ENCODE data around the gene JARID2. TPM values are rescaled to one million over a fixed set of nuclear protein-coding genes. Genes with fewer than 3 reads are reported as not detected.

The JARID2 gene
- polyA plus RNA-seq, 1 donor (not counting 4 experiments of a cell fraction or from before 2014, with no cell fraction given) = 11.0 TPM

- H3K4me1 ChIP-seq (ENCODE audit: control insufficient read depth, extremely low read depth, insufficient read depth, low read length) = peaks cover 9% of the 10 kb centered on the region
- peaks cover 3% of the 10 kb centered on the region for H3K9me1 ChIP-seq (ENCODE audit: control insufficient read depth, extremely low read depth, insufficient read depth, low read length)
- no peak overlapping the region for H3K4me3 ChIP-seq (ENCODE audit: control insufficient read depth in 2 of 3, extremely low read depth in 1 of 3, insufficient read depth in 2 of 3, low read depth in 1 of 3, low read length in 3 of 3)
- H3K79me2 ChIP-seq (ENCODE audit: control insufficient read depth, insufficient read depth, low read length) = peaks cover 89% of the 10 kb centered on the region
- no peak overlapping the region for H3K9ac ChIP-seq (ENCODE audit: control insufficient read depth, extremely low read depth, insufficient read depth, low read length)
- TF ChIP-seq, protein P1, sequence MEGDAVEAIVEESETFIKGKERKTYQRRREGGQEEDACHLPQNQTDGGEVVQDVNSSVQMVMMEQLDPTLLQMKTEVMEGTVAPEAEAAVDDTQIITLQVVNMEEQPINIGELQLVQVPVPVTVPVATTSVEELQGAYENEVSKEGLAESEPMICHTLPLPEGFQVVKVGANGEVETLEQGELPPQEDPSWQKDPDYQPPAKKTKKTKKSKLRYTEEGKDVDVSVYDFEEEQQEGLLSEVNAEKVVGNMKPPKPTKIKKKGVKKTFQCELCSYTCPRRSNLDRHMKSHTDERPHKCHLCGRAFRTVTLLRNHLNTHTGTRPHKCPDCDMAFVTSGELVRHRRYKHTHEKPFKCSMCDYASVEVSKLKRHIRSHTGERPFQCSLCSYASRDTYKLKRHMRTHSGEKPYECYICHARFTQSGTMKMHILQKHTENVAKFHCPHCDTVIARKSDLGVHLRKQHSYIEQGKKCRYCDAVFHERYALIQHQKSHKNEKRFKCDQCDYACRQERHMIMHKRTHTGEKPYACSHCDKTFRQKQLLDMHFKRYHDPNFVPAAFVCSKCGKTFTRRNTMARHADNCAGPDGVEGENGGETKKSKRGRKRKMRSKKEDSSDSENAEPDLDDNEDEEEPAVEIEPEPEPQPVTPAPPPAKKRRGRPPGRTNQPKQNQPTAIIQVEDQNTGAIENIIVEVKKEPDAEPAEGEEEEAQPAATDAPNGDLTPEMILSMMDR (optimal IDR thresholded peaks at IDR 0.05 in 1 of 3, IDR thresholded peaks at IDR 0.05 in 1 of 3, conservative IDR thresholded peaks at IDR 0.05 in 1 of 3; ENCODE audit: extremely low read depth in 1 of 3, insufficient read depth in 2 of 3, low read length in 3 of 3) = no peak
- no peak for TF ChIP-seq EZH2 (IDR thresholded peaks at IDR 0.05; ENCODE audit: low read length)
- DNase-seq (ENCODE audit: low read depth, low spot score) (no peak), FAIRE-seq (no peak)
- no peak overlapping the region for H2AFZ ChIP-seq (ENCODE audit: control insufficient read depth, low read length)
- peaks cover 5% of the 10 kb centered on the region for H4K20me1 ChIP-seq (ENCODE audit: control insufficient read depth, extremely low read depth, insufficient read depth, low read length)
- H3K36me3 ChIP-seq (ENCODE audit: control insufficient read depth in 2 of 2, extremely low read depth in 1 of 2, insufficient read depth in 2 of 2, low read length in 2 of 2) = peaks cover 0 to 3% of the 10 kb centered on the region in 2 experiments
- no peak overlapping the region for H3K27ac ChIP-seq (ENCODE audit: control insufficient read depth, insufficient read depth, low read length)
- H3K4me2 ChIP-seq (ENCODE audit: control insufficient read depth, extremely low read depth, insufficient read depth, low read depth, low read length) = no peak overlapping the region
- no peaks in the 10 kb centered on the region for H3K9me3 ChIP-seq (ENCODE audit: control insufficient read depth, low read depth, low read length)
- dilution Hi-C loops (cut with MboI; ENCODE audit: extremely low pct_ligation_motif_present, low sequenced_read_pairs) = no loop called here
- no peaks in the 10 kb centered on the region for H3K27me3 ChIP-seq (ENCODE audit: control insufficient read depth, extremely low read depth, insufficient read depth, low read length)
Measured at GRCh38 chr6:15392182-15392581, 146.3 kb downstream of the JARID2 start.

- Histone ChIP-seq H3K9me1 (ENCODE audit: control insufficient read depth, extremely low read depth, insufficient read depth, low read length) (peaks cover 3% of the 10 kb centered on the region), H3K9ac (ENCODE audit: control insufficient read depth, extremely low read depth, insufficient read depth, low read length) (no peak overlapping the region), H4K20me1 (ENCODE audit: control insufficient read depth, extremely low read depth, insufficient read depth, low read length) (peaks cover 7% of the 10 kb centered on the region), H2AFZ (ENCODE audit: control insufficient read depth, low read length) (no peak overlapping the region), H3K36me3 (ENCODE audit: control insufficient read depth in 2 of 2, extremely low read depth in 1 of 2, insufficient read depth in 2 of 2, low read length in 2 of 2) (peaks cover 0 to 3% of the 10 kb centered on the region in 2 experiments), H3K79me2 (ENCODE audit: control insufficient read depth, insufficient read depth, low read length) (peaks cover 92% of the 10 kb centered on the region), H3K27ac (ENCODE audit: control insufficient read depth, insufficient read depth, low read length) (no peak overlapping the region), H3K4me3 (ENCODE audit: control insufficient read depth in 2 of 3, extremely low read depth in 1 of 3, insufficient read depth in 2 of 3, low read depth in 1 of 3, low read length in 3 of 3) (no peak overlapping the region), H3K27me3 (ENCODE audit: control insufficient read depth, extremely low read depth, insufficient read depth, low read length) (no peaks in the 10 kb centered on the region), H3K4me2 (ENCODE audit: control insufficient read depth, extremely low read depth, insufficient read depth, low read depth, low read length) (no peak overlapping the region), H3K4me1 (ENCODE audit: control insufficient read depth, extremely low read depth, insufficient read depth, low read length) (peaks cover 9% of the 10 kb centered on the region), H3K9me3 (ENCODE audit: control insufficient read depth, low read depth, low read length) (no peaks in the 10 kb centered on the region)
- TF ChIP-seq EZH2 (IDR thresholded peaks at IDR 0.05; ENCODE audit: low read length) = no peak
- TF ChIP-seq, protein P1 (optimal IDR thresholded peaks at IDR 0.05 in 1 of 3, IDR thresholded peaks at IDR 0.05 in 1 of 3, conservative IDR thresholded peaks at IDR 0.05 in 1 of 3; ENCODE audit: extremely low read depth in 1 of 3, insufficient read depth in 2 of 3, low read length in 3 of 3) = no peak
- FAIRE-seq = no peak
- dilution Hi-C loops (cut with MboI; ENCODE audit: extremely low pct_ligation_motif_present, low sequenced_read_pairs) = no loop called here
- no peak for DNase-seq (ENCODE audit: low read depth, low spot score)
Measured at GRCh38 chr6:15393605-15394004, 147.7 kb downstream of the JARID2 start.

Data from keratinocyte (primary cell).